HG02840 (cell line): ENCODE data around the gene E2F1.
"Not testable (repeated sequence)": the region's sequence is repeated elsewhere in the genome, so short reads cannot be mapped to it uniquely, and the experiment has no call there.

Experiments
- ATAC-seq: cut with Tn5 transposase; IDR thresholded peaks from one replicate; pipeline ENCODE4 v1.9.1; 2021; ENCODE audit warnings: mild to moderate bottlenecking, moderate library complexity, moderate number of reproducible peaks; ENCODE audit not compliant: unreplicated experiment, low FRiP score

E2F1 gene

GRCh38 chr20:33713865-33714367, 27.7 kb upstream of the E2F1 start:
- ATAC-seq = no peak

GRCh38 chr20:33711446-33711738, 25.2 kb upstream of the E2F1 start:
- no peak for ATAC-seq

GRCh38 chr20:33710681-33711445, 24.7 kb upstream of the E2F1 start:
- ATAC-seq = no peak

GRCh38 chr20:33709905-33710541, 23.8 kb upstream of the E2F1 start:
- no peak for ATAC-seq

GRCh38 chr20:33709398-33709797, 23.2 kb upstream of the E2F1 start:
- ATAC-seq = no peak

- ATAC-seq = no peak
Measured at GRCh38 chr20:33707668-33708067, 21.5 kb upstream of the E2F1 start.

- ATAC-seq = no peak
Measured at GRCh38 chr20:33704197-33704924, 18.2 kb upstream of the E2F1 start.

GRCh38 chr20:33703498-33704137, 17.4 kb upstream of the E2F1 start:
- ATAC-seq = no peak

GRCh38 chr20:33702861-33703260, 16.7 kb upstream of the E2F1 start:
- ATAC-seq = no peak

GRCh38 chr20:33701629-33702450, 15.7 kb upstream of the E2F1 start:
- no peak for ATAC-seq

- not testable (repeated sequence) for ATAC-seq
Measured at GRCh38 chr20:33700696-33701441, 14.7 kb upstream of the E2F1 start.

GRCh38 chr20:33698966-33699365, 12.8 kb upstream of the E2F1 start:
- not testable (repeated sequence) for ATAC-seq

- ATAC-seq = no peak
Measured at GRCh38 chr20:33697129-33697528, 10.9 kb upstream of the E2F1 start.

GRCh38 chr20:33696448-33696847, 10.3 kb upstream of the E2F1 start:
- ATAC-seq = no peak

- ATAC-seq = no peak
Measured at GRCh38 chr20:33694639-33695012, 8.4 kb upstream of the E2F1 start.

GRCh38 chr20:33693741-33694638, 7.8 kb upstream of the E2F1 start:
- ATAC-seq = no peak

GRCh38 chr20:33693289-33693688, 7.1 kb upstream of the E2F1 start:
- no peak for ATAC-seq

- ATAC-seq = no peak
Measured at GRCh38 chr20:33689973-33690372, 3.8 kb upstream of the E2F1 start.

GRCh38 chr20:33689493-33689892, 3.3 kb upstream of the E2F1 start:
- no peak for ATAC-seq
